H9 (cell line): ENCODE data around the gene DUSP14. TPM values are rescaled to one million over a fixed set of nuclear protein-coding genes. Genes with fewer than 3 reads are reported as not detected.

Experiments used
- DNase-seq: peaks from one replicate; pipeline ENCODE4 v3.0.0-alpha.2; 2017
- H2AFZ ChIP-seq: one replicate; pipeline ENCODE4 v1.6.1; 2013; ENCODE audit warnings: mild to moderate bottlenecking, low read length, control low read depth, moderate library complexity
- H2AK5ac ChIP-seq: 2 replicates; pipeline ENCODE4 v1.6.1; 2013; ENCODE audit warnings: low read length, control low read depth, mixed read lengths; ENCODE audit not compliant: insufficient read length
- H2BK120ac ChIP-seq: one replicate; pipeline ENCODE4 v1.6.1; 2013; ENCODE audit warnings: low read depth, mild to moderate bottlenecking, low read length, control low read depth, inconsistent platforms; ENCODE audit not compliant: poor library complexity, severe bottlenecking
- H2BK12ac ChIP-seq: 2 replicates; pipeline ENCODE4 v1.6.1; 2013; ENCODE audit warnings: low read length, control low read depth, mixed read lengths, low read depth; ENCODE audit not compliant: insufficient read length
- H2BK15ac ChIP-seq: 2 replicates; pipeline ENCODE4 v1.6.1; 2013; ENCODE audit warnings: low read depth, low read length, control low read depth
- H2BK20ac ChIP-seq: one replicate; pipeline ENCODE4 v1.6.1; 2013; ENCODE audit warnings: low read depth, mild to moderate bottlenecking, low read length, control low read depth, inconsistent platforms; ENCODE audit not compliant: poor library complexity, severe bottlenecking
- H2BK5ac ChIP-seq: 2 replicates; pipeline ENCODE4 v1.6.1; 2013; ENCODE audit warnings: low read length, control low read depth, mixed read lengths; ENCODE audit not compliant: insufficient read length
- H3K14ac ChIP-seq: 2 replicates; pipeline ENCODE4 v1.6.1; 2013; ENCODE audit warnings: low read length, control low read depth; ENCODE audit not compliant: insufficient read depth
- H3K18ac ChIP-seq: 2 replicates; pipeline ENCODE4 v1.6.1; 2013; ENCODE audit warnings: low read depth, mild to moderate bottlenecking, mixed read lengths, low read length, control low read depth; ENCODE audit not compliant: insufficient read length
- H3K23ac ChIP-seq: 2 replicates; pipeline ENCODE4 v1.6.1; 2013; ENCODE audit warnings: low read length, control low read depth, mixed read lengths, low read depth; ENCODE audit not compliant: insufficient read length
- H3K23me2 ChIP-seq: 2 replicates; pipeline ENCODE4 v1.6.1; 2013; ENCODE audit warnings: low read depth, mild to moderate bottlenecking, mixed read lengths, low read length, control low read depth; ENCODE audit not compliant: insufficient read length, poor library complexity, severe bottlenecking
- H3K27ac ChIP-seq: 2 replicates; pipeline ENCODE4 v1.5.1; 2013; ENCODE audit warnings: low read length, control low read depth, mixed read lengths, low read depth; ENCODE audit not compliant: insufficient read length
- H3K27me3 ChIP-seq: 2 replicates; pipeline ENCODE4 v1.6.1; 2013; ENCODE audit warnings: low read length, control low read depth, inconsistent platforms; ENCODE audit not compliant: insufficient read depth
- H3K4ac ChIP-seq: 2 replicates; pipeline ENCODE4 v1.6.1; 2013; ENCODE audit warnings: low read depth, mild to moderate bottlenecking, control low read depth, inconsistent platforms, low read length, moderate library complexity
- H3K4me1 ChIP-seq: 2 replicates; pipeline ENCODE4 v1.6.1; 2013; ENCODE audit warnings: low read length, control low read depth, inconsistent platforms; ENCODE audit not compliant: insufficient read depth
- H3K4me2 ChIP-seq: 2 replicates; pipeline ENCODE4 v1.6.1; 2013; ENCODE audit warnings: low read length, control low read depth, mixed read lengths; ENCODE audit not compliant: insufficient read length, insufficient read depth
- H3K56ac ChIP-seq: 2 replicates; pipeline ENCODE4 v1.6.1; 2013; ENCODE audit warnings: low read depth, mild to moderate bottlenecking, mixed read lengths, low read length, control low read depth; ENCODE audit not compliant: insufficient read length
- H3K79me1 ChIP-seq: 2 replicates; pipeline ENCODE4 v1.6.1; 2013; ENCODE audit warnings: low read depth, mild to moderate bottlenecking, moderate library complexity, low read length, control low read depth, inconsistent platforms; ENCODE audit not compliant: insufficient read depth, poor library complexity, severe bottlenecking
- H3K79me2 ChIP-seq: 2 replicates; pipeline ENCODE4 v1.6.1; 2013; ENCODE audit warnings: low read length, control low read depth, inconsistent platforms; ENCODE audit not compliant: insufficient read depth
- H3K9ac ChIP-seq: 2 replicates; pipeline ENCODE4 v1.6.1; 2013; ENCODE audit warnings: low read length, control low read depth, mixed read lengths; ENCODE audit not compliant: insufficient read length; ENCODE audit errors: extremely low read depth
- H3K9me3 ChIP-seq: one replicate; pipeline ENCODE4 v1.6.1; 2013; ENCODE audit warnings: low read depth, low read length, inconsistent platforms; ENCODE audit not compliant: control insufficient read depth
- H3T11ph ChIP-seq: one replicate; pipeline ENCODE4 v1.6.1; 2013; ENCODE audit warnings: mild to moderate bottlenecking, low read length, control low read depth, inconsistent platforms
- H4K20me1 ChIP-seq: one replicate; pipeline ENCODE4 v1.6.1; 2013; ENCODE audit not compliant: control insufficient read depth, insufficient read length, insufficient read depth
- H4K5ac ChIP-seq: 2 replicates; pipeline ENCODE4 v1.6.1; 2013; ENCODE audit warnings: low read depth, mild to moderate bottlenecking, mixed read lengths, low read length, control low read depth; ENCODE audit not compliant: insufficient read length
- H4K8ac ChIP-seq: replicated peaks from 2 replicates; pipeline ENCODE4 v1.6.1; 2013; ENCODE audit warnings: low read length, control low read depth, mixed read lengths, low read depth; ENCODE audit not compliant: insufficient read length
- H4K91ac ChIP-seq: 2 replicates; pipeline ENCODE4 v1.6.1; 2013; ENCODE audit warnings: low read depth, mild to moderate bottlenecking, moderate library complexity, mixed read lengths, low read length, control low read depth; ENCODE audit not compliant: insufficient read length
- H3K27ac Mint-ChIP-seq, 3 experiments: 2 replicates in 2 of 3; 3 replicates in 1 of 3; pipeline ENCODE4 v1.8.0; 2020 to 2021; ENCODE audit warnings: mixed read lengths in 3 of 3, mild to moderate bottlenecking in 1 of 3, moderate library complexity in 1 of 3
- H3K27me3 Mint-ChIP-seq: 2 replicates; pipeline ENCODE4 v1.8.0; 2021; ENCODE audit warnings: low read depth, mild to moderate bottlenecking, moderate library complexity, mixed read lengths
- H3K36me3 Mint-ChIP-seq, 3 experiments: 2 replicates in 2 of 3; 3 replicates in 1 of 3; pipeline ENCODE4 v1.8.0; 2020 to 2021; ENCODE audit warnings: low read depth in 3 of 3, mixed read lengths in 3 of 3; ENCODE audit not compliant: insufficient read depth in 1 of 3
- H3K4me1 Mint-ChIP-seq, 2 experiments: 2 replicates each; pipeline ENCODE4 v1.8.0; 2020; ENCODE audit warnings: mixed read lengths in 2 of 2
- H3K4me3 Mint-ChIP-seq, 2 experiments: 2 replicates in 1 of 2; 3 replicates in 1 of 2; pipeline ENCODE4 v1.8.0; 2020 to 2021; ENCODE audit warnings: mild to moderate bottlenecking in 2 of 2, mixed read lengths in 2 of 2, moderate library complexity in 1 of 2
- H3K9me3 Mint-ChIP-seq, 2 experiments: 2 replicates in 1 of 2; 3 replicates in 1 of 2; pipeline ENCODE4 v1.8.0; 2020; ENCODE audit warnings: mild to moderate bottlenecking in 2 of 2, mixed read lengths in 2 of 2, moderate library complexity in 1 of 2
- WGBS: extraction: QIAGEN DNeasy Blood & Tissue Kit; methylation state at CpG from one replicate; pipeline ENCODE4 v1.1.7; 2013; ENCODE audit warnings: missing lambda C conversion rate, low lambda C conversion rate, mixed read lengths; ENCODE audit not compliant: insufficient read length; ENCODE audit errors: extremely low coverage; 5-methylcytosine and 5-hydroxymethylcytosine counted together
- total RNA-seq: library from RNA; stranded (reverse); gene quantifications from 2 replicates; pipeline ENCODE4 v1.2.1, GENCODE V29; 2021
- TF ChIP-seq, protein P1 (sequence below): fragments of 200-600 bp; sonication (generic); conservative IDR thresholded peaks from 3 replicates; pipeline ENCODE4 v1.8.0; 2021; ENCODE audit warnings: antibody characterized with exemption, mild to moderate bottlenecking

DUSP14 gene
- total RNA-seq, 1 experiment from 2014 or later, result 21.3 TPM

DNA sequence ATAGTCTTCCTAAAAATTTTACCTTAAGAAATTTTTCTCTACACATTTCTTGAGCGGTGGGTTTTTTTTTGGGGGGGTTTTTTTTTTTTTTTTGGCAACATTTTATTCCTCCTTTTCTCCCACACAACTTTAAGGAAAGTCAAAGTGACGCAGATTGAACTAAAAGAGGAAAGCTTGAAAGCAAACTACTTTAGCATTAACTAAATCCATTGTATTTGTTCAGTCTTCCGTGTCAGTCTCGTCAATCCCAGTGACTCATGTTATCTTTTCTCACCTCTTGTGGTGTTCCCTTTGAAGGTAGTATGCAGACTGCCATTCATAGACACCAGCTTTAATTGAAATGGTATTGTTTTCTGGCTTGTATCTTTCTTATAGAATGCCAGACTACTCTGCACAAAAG, 43.7 kb upstream of the DUSP14 start:
- Histone ChIP-seq H3K79me2 (no peaks in the 10 kb centered on the region), H3K4me2 (no peak overlapping the region), H3K4ac (no peak overlapping the region), H2BK12ac (no peak overlapping the region), H3K79me1 (no peaks in the 10 kb centered on the region), H2BK5ac (no peak overlapping the region), H3K18ac (no peak overlapping the region), H4K5ac (no peak overlapping the region), H2BK120ac (no peak overlapping the region), H4K8ac (no peak overlapping the region), H2BK20ac (no peak overlapping the region), H3T11ph (no peak overlapping the region), H2AK5ac (no peak overlapping the region), H2BK15ac (no peak overlapping the region), H3K23ac (no peak overlapping the region), H3K23me2 (no peaks in the 10 kb centered on the region), H2AFZ (no peak overlapping the region), H3K9ac (no peak overlapping the region), H3K14ac (no peak overlapping the region), H3K27ac (no peak overlapping the region), H4K91ac (no peak overlapping the region), H4K20me1 (no peaks in the 10 kb centered on the region), H3K9me3 (no peaks in the 10 kb centered on the region), H3K4me1 (no peaks in the 10 kb centered on the region), H3K56ac (no peak overlapping the region), H3K27me3 (no peaks in the 10 kb centered on the region)
- no peak overlapping the region for H3K27ac Mint-ChIP-seq
- no CpG with 5 or more reads among the region's 4 CpGs for WGBS
- no peak for DNase-seq
- peaks cover 2 to 59% (median 50%) of the 10 kb centered on the region in 3 experiments; a peak in 6 of 7 replicates for H3K36me3 Mint-ChIP-seq
- H3K27me3 Mint-ChIP-seq, result no peaks in the 10 kb centered on the region
- no peaks in the 10 kb centered on the region for H3K9me3 Mint-ChIP-seq
- TF ChIP-seq, protein P1, sequence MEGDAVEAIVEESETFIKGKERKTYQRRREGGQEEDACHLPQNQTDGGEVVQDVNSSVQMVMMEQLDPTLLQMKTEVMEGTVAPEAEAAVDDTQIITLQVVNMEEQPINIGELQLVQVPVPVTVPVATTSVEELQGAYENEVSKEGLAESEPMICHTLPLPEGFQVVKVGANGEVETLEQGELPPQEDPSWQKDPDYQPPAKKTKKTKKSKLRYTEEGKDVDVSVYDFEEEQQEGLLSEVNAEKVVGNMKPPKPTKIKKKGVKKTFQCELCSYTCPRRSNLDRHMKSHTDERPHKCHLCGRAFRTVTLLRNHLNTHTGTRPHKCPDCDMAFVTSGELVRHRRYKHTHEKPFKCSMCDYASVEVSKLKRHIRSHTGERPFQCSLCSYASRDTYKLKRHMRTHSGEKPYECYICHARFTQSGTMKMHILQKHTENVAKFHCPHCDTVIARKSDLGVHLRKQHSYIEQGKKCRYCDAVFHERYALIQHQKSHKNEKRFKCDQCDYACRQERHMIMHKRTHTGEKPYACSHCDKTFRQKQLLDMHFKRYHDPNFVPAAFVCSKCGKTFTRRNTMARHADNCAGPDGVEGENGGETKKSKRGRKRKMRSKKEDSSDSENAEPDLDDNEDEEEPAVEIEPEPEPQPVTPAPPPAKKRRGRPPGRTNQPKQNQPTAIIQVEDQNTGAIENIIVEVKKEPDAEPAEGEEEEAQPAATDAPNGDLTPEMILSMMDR, result no peak
- H3K4me1 Mint-ChIP-seq, result peaks cover 14 to 17% of the 10 kb centered on the region in 2 experiments
- no peak overlapping the region for H3K4me3 Mint-ChIP-seq
